B cell (primary cell): Measurements from ENCODE around the gene UBE2M. TPM values are rescaled to one million over a fixed set of nuclear protein-coding genes. Genes with fewer than 3 reads are reported as not detected.
A peak's percentile ranks its signal among the peaks of the same experiment; 100 is the strongest.

ENCODE experiments used
- ATAC-seq: fragments of 200-7000 bp; cut with Tn5 transposase; one replicate; pipeline ENCODE4 v1.10.0; 2021; ENCODE audit warnings: low read depth, mild to moderate bottlenecking, moderate number of reproducible peaks, moderate library complexity
- CTCF ChIA-PET: fragments of 350-600 bp; sonication (Branson Sonifier 250); formaldehyde crosslinking; loops from one replicate; lab custom pipeline; 2021; ENCODE audit warnings: antibody characterized with exemption, inconsistent platforms; lab: Charles Lee
- POLR2A ChIA-PET: fragments of 350-600 bp; sonication (Branson Sonifier 250); formaldehyde crosslinking; loops from one replicate; lab custom pipeline; 2021; ENCODE audit warnings: antibody characterized with exemption; lab: Charles Lee
- DNase-seq: peaks from one replicate; pipeline ENCODE4 v3.0.0; 2013
- H2AFZ ChIP-seq: 2 replicates; pipeline ENCODE4 v1.6.1; 2012; ENCODE audit warnings: mild to moderate bottlenecking, low read depth, low read length; ENCODE audit not compliant: insufficient read depth, poor library complexity, severe bottlenecking
- H3K27ac ChIP-seq, 2 donors: 1 replicate in 1 of 2; 2 replicates in 1 of 2; pipeline ENCODE4 v1.5.1; 2012 to 2013; ENCODE audit warnings: low read length in 2 of 2, mild to moderate bottlenecking in 2 of 2, moderate library complexity in 1 of 2
- H3K27me3 ChIP-seq, 4 experiments: fragments of 200-600 bp in 1 of 4; sonication (generic) in 1 of 4; replicated peaks in 1 of 4; 1 replicate in 2 of 4; 2 replicates in 2 of 4; pipeline versions ENCODE4 v1.6.1 to v1.7.0; 2013 to 2016; ENCODE audit warnings: low read length in 3 of 4, mild to moderate bottlenecking in 2 of 4, mixed read lengths in 1 of 4, moderate library complexity in 1 of 4; ENCODE audit not compliant: insufficient read depth in 4 of 4, control insufficient read depth in 3 of 4; ENCODE audit errors: control extremely low read depth in 1 of 4
- H3K36me3 ChIP-seq, 2 experiments: replicated peaks in 1 of 2; 1 replicate in 1 of 2; 2 replicates in 1 of 2; pipeline versions ENCODE4 v1.6.1 to v1.7.1; 2013; ENCODE audit warnings: low read length in 1 of 2; ENCODE audit not compliant: insufficient read depth in 2 of 2, control insufficient read depth in 1 of 2; ENCODE audit errors: control extremely low read depth in 1 of 2, extremely low read depth in 1 of 2
- H3K4me1 ChIP-seq, 2 donors: fragments of 200-600 bp in 1 of 2; sonication (generic) in 1 of 2; 1 replicate in 1 of 2; 2 replicates in 1 of 2; pipeline versions ENCODE4 v1.5.1 to v1.6.1; 2013 to 2017; ENCODE audit warnings: low read length in 2 of 2; ENCODE audit not compliant: control insufficient read depth in 2 of 2, insufficient read depth in 2 of 2
- H3K4me2 ChIP-seq: replicated peaks from 2 replicates; pipeline ENCODE3; 2012; ENCODE audit warnings: mild to moderate bottlenecking, low read depth, low read length; ENCODE audit not compliant: poor library complexity, severe bottlenecking
- H3K4me3 ChIP-seq, 5 experiments: fragments of 200-600 bp in 1 of 5; sonication (generic) in 1 of 5; 1 replicate in 3 of 5; 2 replicates in 2 of 5; pipeline versions ENCODE4 v1.5.1 to v1.7.0; 2011 to 2016; ENCODE audit warnings: low read length in 4 of 5, mild to moderate bottlenecking in 4 of 5, low read depth in 2 of 5, control low read depth in 1 of 5, moderate library complexity in 1 of 5; ENCODE audit not compliant: insufficient read depth in 1 of 5; ENCODE audit errors: control extremely low read depth in 1 of 5, extremely low read depth in 1 of 5
- H3K79me2 ChIP-seq: fragments of 200-600 bp; sonication (generic); one replicate; pipeline ENCODE4 v1.6.0; 2016; ENCODE audit warnings: low read length; ENCODE audit not compliant: control insufficient read depth, insufficient read depth
- H3K9ac ChIP-seq: fragments of 200-600 bp; sonication (generic); 2 replicates; pipeline ENCODE4 v1.6.1; 2017; ENCODE audit warnings: mild to moderate bottlenecking, low read length, moderate library complexity
- H3K9me3 ChIP-seq, 3 donors: one replicate each; pipeline versions ENCODE4 v1.6.1 to v1.7.1; 2013; ENCODE audit warnings: low read length in 2 of 3; ENCODE audit not compliant: control insufficient read depth in 2 of 3, insufficient read depth in 1 of 3; ENCODE audit errors: control extremely low read depth in 1 of 3
- H4K20me1 ChIP-seq: 2 replicates; pipeline ENCODE4 v1.6.0; 2012; ENCODE audit warnings: mild to moderate bottlenecking, low read length; ENCODE audit not compliant: insufficient read depth, control insufficient read depth, poor library complexity, severe bottlenecking
- H3K27ac Mint-ChIP-seq: one replicate; pipeline ENCODE4 v1.8.0; 2021; ENCODE audit warnings: mixed read lengths
- H3K27me3 Mint-ChIP-seq: one replicate; pipeline ENCODE4 v1.8.0; 2021; ENCODE audit warnings: mixed read lengths
- H3K4me1 Mint-ChIP-seq: one replicate; pipeline ENCODE4 v1.8.0; 2021; ENCODE audit warnings: mixed read lengths
- H3K4me3 Mint-ChIP-seq: one replicate; pipeline ENCODE4 v1.8.0; 2021; ENCODE audit warnings: mixed read lengths
- H3K9me3 Mint-ChIP-seq: one replicate; pipeline ENCODE4 v1.8.0; 2022; ENCODE audit warnings: mixed read lengths; ENCODE audit not compliant: insufficient read depth
- CTCF ChIP-seq: fragments of 200-600 bp; IDR thresholded peaks from one replicate; pipeline ENCODE4 v1.8.0; 2022; ENCODE audit warnings: antibody characterized with exemption, mild to moderate bottlenecking
- EZH2 ChIP-seq: IDR thresholded peaks from 2 replicates; pipeline ENCODE4 v1.6.1; 2012; ENCODE audit warnings: borderline replicate concordance, low read depth, mild to moderate bottlenecking, moderate library complexity, low read length; ENCODE audit not compliant: insufficient read depth, poor library complexity, severe bottlenecking
- WGBS: methylation state at CpG from one replicate; pipeline ENCODE4 v1.1.5; 2013; ENCODE audit warnings: missing lambda C conversion rate; ENCODE audit not compliant: insufficient coverage; 5-methylcytosine and 5-hydroxymethylcytosine counted together
- intact Hi-C: fragments of 100-400 bp; cut with micrococcal nuclease; formaldehyde crosslinking; loops from one replicate; pipeline ENCODE4 v1.10.0; 2022
- polyA plus RNA-seq: library from polyadenylated mRNA; depleted of rRNA; stranded (reverse); fragments of >200 nt; gene quantifications from 2 replicates; pipeline ENCODE4 v1.2.3, GENCODE V29; 2012
- total RNA-seq, 2 donors: library from RNA; stranded (reverse); fragments of 120-200 nt in 1 of 2; gene quantifications; 1 replicate in 1 of 2; 2 replicates in 1 of 2; pipeline versions ENCODE4 v1.2.3 to v1.2.4, GENCODE V29; 2013 to 2022

UBE2M gene
- total and polyA plus RNA-seq, 2 donors (not counting 1 experiment from before 2014, with no cell fraction given) = 62.5 to 66.1 TPM

GRCh38 chr19:58561373-58562121 is 3.1 kb upstream of the UBE2M start:
- DNase-seq = no peak
- TF ChIP-seq EZH2 = no peak
- no peak for TF ChIP-seq CTCF
- no peaks in the 10 kb centered on the region for H3K9me3 Mint-ChIP-seq
- intact Hi-C loops = no loop called here
- peaks cover 16% of the 10 kb centered on the region for H4K20me1 ChIP-seq
- peaks cover 35 to 50% of the 10 kb centered on the region in 2 donors for H3K4me1 ChIP-seq
- CTCF ChIA-PET = interaction anchor here (0.5 to 3.3 kb wide), 4 partner anchors 8 to 49 kb away, joined by 3 to 10 read pairs (median 4); partner anchors contain the start of genes MZF1 and ZBTB45
- H3K9ac ChIP-seq = no peak overlapping the region
- H3K4me3 Mint-ChIP-seq = peak overlapping the region; percentile 96
- no peak overlapping the region for H3K27ac ChIP-seq
- H3K9me3 ChIP-seq = peaks cover 0 to 9% (median 0%) of the 10 kb centered on the region in 3 donors
- 89% methylated on average over 13 of the region's 16 CpGs for WGBS
- H3K36me3 ChIP-seq = peaks cover under 1 to 5% of the 10 kb centered on the region in 2 experiments
- H3K79me2 ChIP-seq = peaks cover 15% of the 10 kb centered on the region
- no peak overlapping the region for H2AFZ ChIP-seq
- no peak for ATAC-seq
- POLR2A ChIA-PET = interaction anchor here (1.1 to 3.5 kb wide), 4 partner anchors 11 to 18 kb away, joined by 4 to 23 read pairs (median 6); partner anchors contain the start of genes MZF1 and TRIM28
- H3K27me3 Mint-ChIP-seq = no peaks in the 10 kb centered on the region
- peak overlapping the region; percentile 56 for H3K27ac Mint-ChIP-seq
- H3K4me3 ChIP-seq = peak overlapping the region in 1 of 5 experiments; percentile 59
- H3K4me2 ChIP-seq = peak overlapping the region; percentile 87
- H3K4me1 Mint-ChIP-seq = peaks cover 64% of the 10 kb centered on the region
- H3K27me3 ChIP-seq = no peaks in the 10 kb centered on the region

- H3K36me3 ChIP-seq = peaks cover 4 to 11% of the 10 kb centered on the region in 2 experiments
- no peak for TF ChIP-seq CTCF
- TF ChIP-seq EZH2 = no peak
- H3K4me1 Mint-ChIP-seq = peaks cover 70% of the 10 kb centered on the region
- POLR2A ChIA-PET = interaction anchor here (0.9 to 3.5 kb wide), 3 partner anchors 12 to 41 kb away, joined by 3 to 23 read pairs (median 5); partner anchors contain the start of genes MZF1, TRIM28 and ZBTB45
- H3K9me3 ChIP-seq = peaks cover 0 to 9% (median 0%) of the 10 kb centered on the region in 3 donors
- no peak for DNase-seq
- H3K79me2 ChIP-seq = peaks cover 21% of the 10 kb centered on the region
- no peak overlapping the region for H3K4me2 ChIP-seq
- H3K27ac ChIP-seq = no peak overlapping the region
- H3K4me3 Mint-ChIP-seq = peak overlapping the region; percentile 96
- H3K9ac ChIP-seq = no peak overlapping the region
- no peak for ATAC-seq
- intact Hi-C loops = no loop called here
- peaks cover 16% of the 10 kb centered on the region for H4K20me1 ChIP-seq
- no peaks in the 10 kb centered on the region for H3K27me3 ChIP-seq
- H3K4me3 ChIP-seq = no peak overlapping the region
- H3K27ac Mint-ChIP-seq = peak overlapping the region; percentile 56
- no peaks in the 10 kb centered on the region for H3K9me3 Mint-ChIP-seq
- peaks cover 35 to 54% of the 10 kb centered on the region in 2 donors for H3K4me1 ChIP-seq
- CTCF ChIA-PET = interaction anchor here (0.5 to 3.3 kb wide), 4 partner anchors 11 to 644 kb away, joined by 3 to 10 read pairs (median 4); partner anchors contain the start of genes MZF1, ZBTB45 and ZNF417
- no peaks in the 10 kb centered on the region for H3K27me3 Mint-ChIP-seq
- H2AFZ ChIP-seq = no peak overlapping the region
Measured at GRCh38 chr19:58560921-58561320, 2.5 kb upstream of the UBE2M start.
